ENCODE data around the gene ADCK1.
"Not testable (repeated sequence)": the region's sequence is repeated elsewhere in the genome, so short reads cannot be mapped to it uniquely, and the experiment has no call there.

Gene ADCK1

DNA sequence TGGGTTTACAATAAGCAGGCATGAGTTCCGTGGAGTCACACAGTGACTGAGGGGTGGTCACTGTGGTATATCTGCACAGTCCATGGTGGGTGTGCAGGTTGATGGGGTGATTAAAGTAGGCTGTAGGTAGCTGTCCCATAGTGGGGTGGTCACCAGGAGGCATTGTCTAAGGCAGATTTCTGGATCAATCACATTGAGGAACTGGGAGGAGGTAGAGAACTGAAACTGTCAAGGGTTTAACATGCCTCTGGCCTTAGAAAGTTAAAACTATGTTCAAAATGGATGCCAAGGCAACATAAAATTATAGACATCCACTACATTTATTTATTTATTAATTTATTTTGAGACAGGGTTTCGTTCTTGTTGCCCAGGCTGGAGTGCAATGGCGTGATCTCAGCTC is 8.3 kb downstream of the ADCK1 start:
- no peak for DNase-seq

DNA sequence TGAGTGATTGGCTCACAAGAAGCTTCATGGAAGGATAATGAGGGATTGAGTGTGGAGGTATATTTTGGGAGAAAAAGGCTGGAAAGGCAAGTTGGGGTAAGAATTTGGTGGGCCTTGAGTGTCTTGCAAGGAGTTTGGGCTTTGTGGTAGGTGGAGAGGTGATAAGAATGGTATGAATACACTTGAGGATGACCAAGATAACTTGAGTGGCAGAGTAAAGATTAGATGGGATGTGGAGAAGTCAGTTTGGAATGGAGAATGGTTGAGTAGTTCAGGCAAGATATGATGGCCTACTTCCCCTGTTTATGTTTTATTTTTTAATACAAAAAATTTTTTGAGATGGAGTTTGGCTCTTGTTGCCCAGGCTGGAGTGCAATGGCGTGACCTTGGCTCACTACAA is 9.1 kb downstream of the ADCK1 start:
- no peak for DNase-seq

DNA sequence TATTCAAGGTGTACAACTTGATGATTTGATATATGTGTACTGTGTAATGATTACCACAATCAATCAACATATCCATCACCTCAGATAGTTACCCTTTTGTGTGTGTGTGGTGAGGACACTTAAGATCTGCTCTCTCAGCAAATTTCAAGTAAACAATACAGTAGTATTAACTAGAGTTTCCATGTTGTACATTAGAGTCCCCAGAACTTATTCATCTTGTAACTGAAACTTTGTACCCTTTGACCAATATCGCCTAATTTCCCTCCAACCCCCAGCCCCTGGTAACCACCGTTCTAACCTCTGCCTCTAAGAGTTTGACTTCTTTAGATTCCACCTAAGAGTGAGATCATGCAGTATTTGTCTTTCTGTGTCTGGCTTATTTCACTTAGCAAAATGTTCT is 12.1 kb downstream of the ADCK1 start:
- no peak for DNase-seq

DNA sequence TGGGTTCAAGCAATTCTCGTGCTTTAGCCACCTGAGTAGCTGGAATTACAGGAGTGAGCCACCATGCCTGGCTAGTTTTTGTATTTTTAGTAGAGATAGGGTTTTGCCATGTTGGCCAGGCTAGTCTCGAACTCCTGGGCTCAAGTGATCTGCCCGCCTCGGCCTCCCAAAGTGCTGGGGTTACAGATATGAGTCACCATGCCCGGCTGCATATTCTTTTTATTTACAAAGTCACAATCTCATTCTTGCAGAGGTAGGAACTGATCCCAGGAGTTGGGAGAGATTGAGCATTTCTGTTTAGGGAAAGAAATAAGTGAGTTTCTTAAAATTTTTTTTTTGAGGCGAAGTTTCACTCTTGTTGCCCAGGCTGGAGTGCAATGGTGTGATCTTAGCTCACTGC is 12.8 kb downstream of the ADCK1 start:
- not testable (repeated sequence) for DNase-seq

DNA sequence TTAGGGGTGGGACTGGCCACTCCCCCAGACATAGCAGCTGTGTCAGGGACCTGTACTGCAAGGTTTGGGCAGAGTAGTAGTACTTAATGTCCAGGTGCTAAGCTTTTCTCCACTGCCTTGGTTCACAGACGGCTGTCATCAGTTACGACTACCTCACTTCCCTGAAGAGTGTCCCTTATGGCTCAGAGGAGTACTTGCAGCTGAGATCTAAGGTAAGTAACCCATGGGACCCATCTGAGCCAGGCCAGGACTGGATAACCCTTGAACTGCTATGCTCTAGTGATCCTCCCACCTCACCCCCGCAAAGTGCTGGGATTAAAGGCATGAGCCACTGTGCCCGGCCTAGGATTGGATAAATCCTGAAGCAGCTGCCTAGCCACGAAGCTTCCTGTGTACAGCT is 22.4 kb downstream of the ADCK1 start:
- no peak for DNase-seq

DNA sequence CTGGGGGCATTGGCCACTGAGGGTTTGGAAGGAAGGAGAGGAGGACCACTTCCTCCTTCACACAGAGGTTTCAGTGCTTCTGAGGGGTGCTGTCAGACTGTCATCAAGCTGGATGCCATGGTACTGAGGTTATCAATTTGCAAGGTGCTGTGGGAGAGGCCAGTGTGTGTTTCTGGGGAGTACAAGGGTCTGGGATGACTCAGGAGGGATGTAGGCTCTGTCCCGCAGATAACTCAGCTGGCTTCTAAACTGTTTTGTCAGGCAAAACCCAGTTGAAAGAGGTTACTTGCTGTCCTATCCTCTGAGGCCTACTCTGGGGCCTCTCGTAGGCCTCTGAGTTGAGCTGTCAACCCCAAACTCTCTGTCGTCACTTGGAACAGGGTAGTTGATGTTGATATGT is 22.8 kb downstream of the ADCK1 start:
- DNase-seq = no peak

DNA sequence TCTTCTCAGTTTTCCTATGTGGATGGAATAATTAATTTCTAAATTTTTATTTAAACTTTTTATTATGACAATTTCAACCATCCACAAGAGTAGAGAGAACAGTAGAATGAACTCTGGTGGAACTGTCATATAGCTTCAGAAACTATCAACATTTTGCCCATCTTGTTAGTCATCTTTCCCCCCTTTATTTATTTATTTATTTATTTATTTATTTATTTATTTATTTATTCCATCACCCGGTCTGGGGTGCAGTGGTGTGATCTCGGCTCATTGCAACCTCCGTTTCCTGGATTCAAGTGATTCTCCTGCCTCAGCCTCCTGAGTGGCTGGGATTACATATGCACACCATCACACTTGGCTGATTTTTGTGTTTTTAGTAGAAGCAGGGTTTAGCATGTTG is 23.5 kb downstream of the ADCK1 start:
- DNase-seq = no peak

DNA sequence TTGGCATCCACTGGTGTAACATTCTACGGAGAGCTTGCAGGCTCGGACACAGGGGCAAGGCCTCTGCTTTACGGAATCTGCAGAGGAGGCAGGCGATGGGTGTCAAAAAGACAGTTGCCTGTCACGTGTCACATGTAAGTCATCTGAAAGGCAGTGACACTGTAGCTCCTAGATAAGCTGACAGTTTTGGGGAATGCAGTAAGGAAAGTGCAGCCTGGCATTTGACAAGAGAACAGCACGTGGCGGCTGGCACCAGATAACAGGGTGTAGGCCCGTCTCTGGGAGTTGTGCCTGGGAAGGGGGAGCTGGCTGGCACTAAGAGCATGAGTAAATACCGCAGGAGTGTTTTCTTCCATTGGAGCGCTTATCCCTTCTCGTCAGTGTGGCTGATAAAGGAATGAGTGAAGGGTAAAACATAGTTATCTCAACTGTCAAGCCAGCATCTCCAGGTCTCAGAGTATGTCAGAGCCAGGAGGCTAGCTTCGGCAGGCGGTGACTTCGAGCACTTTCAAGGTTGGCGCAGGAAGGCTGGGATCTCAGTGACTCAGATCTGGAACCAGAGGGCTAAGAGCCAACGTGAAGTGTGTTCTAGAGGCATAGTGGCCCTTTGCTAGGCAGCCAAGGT is 26.1 kb downstream of the ADCK1 start:
- no peak for DNase-seq

DNA sequence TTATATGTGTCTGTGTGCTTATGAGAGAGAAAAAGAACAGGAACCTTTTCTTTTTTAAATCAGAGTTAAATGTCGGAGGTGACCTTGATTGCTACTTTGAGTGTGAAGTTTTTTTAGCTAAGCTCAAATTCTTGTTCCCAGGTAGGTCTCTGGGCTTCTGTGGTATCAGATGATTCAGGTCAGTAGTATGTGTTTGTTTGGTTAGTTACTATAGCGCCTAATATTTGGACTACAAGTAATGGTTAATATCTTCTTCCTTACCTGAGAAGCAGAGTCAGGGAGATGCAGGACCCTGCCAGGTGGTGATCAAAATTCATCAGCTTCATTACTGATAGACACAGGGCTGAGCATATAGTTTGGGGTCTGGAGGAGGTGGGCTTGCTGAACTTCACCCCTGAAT is 30.8 kb downstream of the ADCK1 start:
- no peak for DNase-seq

DNA sequence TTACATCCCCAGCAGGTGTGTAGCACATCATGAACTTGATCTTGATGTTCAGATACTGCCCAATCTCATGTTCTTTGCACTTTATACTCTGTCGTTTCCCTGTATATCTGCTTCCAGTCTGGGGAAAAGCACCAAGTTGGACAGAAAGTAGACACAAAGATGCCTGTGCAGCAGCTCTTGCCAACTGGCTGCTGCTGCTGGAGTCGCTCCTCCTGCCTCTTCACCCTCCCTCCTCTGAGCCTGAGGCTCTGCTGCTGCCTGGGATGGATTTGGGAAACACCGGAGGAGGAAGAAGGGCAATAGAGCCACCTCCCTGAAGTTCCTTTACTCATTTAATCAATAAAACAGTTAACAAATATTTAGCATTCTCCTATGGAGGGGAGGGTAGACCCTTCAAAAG is 32.4 kb downstream of the ADCK1 start:
- DNase-seq = no peak

DNA sequence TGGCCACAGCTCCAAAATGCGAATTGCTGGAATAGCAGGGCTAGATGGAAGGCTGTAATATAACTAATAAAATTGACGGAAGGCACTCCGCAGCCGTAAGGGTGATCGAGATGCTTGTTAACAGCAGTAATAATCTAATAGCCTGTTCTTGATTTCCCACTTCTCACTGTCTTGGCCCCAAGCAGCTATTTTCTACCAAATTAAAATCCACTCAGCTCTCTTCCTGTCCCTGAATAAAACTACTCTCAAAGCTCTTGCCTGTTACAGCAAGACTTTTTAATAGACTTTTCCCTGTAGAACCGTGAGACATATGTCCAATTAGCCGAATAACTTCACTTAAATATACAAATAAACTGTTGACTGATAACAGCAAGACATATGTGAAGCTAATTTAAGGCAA is 38.0 kb downstream of the ADCK1 start:
- no peak for DNase-seq

DNA sequence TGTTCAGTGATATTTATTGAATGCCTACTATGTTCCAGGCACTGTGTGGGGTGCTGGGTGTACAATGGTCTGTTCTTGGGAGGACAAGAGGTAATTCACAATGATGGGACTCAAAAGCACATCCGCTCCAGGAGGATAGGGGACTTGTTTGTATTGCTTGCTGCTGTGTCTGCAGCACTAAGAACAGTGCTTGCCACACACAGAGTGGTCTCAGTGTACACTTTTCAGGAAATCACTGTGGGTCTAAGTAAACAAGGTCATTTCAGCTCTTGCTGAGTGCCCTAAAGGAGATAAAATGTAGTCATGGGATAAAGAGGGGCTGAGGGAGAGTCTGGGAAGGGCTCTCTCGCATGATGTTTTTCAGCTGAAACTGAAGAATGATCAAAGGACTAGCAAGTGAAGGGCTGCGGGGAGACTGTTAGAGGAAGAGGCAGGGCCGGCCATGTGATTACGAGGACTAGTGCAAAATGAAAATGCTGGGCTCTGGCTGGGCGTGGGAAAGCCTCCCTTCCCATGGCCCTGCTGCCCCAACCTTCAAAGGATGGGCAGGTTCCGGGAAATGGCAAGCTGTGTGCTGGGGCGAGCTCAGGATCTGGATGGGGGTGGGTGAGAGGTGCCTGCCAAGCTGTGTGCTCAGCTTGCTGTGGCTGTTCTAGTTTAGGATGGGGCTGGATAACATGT is 39.1 kb downstream of the ADCK1 start:
- no peak for DNase-seq

DNA sequence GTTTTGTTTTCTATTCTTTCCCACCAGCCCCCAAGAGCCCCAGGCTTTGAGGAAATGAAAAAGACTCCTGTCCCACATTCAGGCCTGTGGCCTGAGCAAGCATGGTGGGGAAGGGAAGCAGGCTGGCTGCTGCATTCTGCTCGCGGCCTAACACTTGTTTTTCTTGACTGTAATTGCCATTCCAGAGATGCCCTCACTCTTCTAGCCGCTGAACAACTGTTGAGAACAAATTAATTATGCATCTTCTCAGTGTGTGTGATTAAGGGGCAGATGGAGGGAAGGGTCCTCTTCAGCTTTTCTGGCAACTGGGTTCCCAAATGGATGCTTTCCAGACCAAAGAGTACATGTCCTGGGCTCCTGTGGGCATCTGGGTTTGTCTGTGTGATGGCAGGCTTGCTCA is 43.3 kb downstream of the ADCK1 start:
- no peak for DNase-seq

DNA sequence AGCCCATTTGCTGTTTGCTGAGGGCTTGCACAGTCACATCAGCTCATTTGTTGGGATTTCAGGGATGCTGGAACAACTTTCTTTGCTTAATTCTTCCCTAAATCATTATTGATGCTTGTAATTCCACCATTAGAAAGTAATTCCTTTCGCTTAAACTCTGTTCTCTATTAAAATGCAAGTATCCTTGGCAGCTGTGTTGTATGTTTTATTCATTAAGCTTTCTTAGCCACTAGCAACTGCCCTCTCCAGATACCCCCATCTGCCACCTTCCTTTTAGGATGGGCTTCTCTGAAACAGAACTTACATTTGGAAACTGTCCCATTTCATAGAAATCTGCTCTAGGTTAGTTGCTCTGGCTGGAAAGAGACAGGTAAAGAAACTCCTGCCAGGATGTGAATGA is 43.7 kb downstream of the ADCK1 start:
- DNase-seq = no peak

DNA sequence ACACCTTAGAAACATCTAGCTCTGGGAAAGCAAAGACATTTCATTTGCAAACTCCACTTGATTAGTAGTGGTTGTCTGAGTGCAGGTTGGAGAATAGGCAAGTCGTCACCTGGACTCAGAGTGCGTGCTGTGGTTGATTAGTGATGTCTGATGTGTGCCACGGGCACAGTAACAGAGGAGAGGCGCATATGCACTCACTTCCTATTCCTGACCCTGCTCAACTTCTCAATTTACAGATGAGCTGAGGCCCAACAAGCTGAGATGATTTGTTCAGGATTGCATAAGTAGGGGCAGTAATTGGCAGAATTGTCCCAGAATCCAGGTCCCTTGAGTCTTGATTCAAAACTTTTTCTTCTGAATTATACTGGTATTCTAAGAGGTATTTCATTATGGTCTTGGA is 44.9 kb downstream of the ADCK1 start:
- DNase-seq = no peak

DNA sequence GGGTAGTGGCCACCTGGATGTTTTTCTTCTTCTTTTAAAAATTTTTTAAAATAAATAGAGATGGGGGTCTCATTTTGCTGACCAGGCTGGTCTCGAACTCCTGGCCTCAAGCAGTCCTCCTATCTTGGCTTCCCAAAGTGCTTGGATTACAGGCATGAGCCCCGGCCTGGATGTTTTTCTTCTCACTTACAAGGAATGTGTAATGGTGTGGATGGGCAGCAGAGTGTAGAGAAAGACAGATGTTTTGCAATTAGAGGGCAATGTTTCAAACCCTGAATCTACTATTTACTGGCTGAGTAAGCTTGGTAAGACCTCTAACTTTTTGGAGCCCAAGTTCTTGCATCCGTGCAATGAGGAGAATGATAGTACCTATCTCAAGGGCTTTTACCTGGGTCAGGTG is 48.1 kb downstream of the ADCK1 start:
- DNase-seq = no peak

DNA sequence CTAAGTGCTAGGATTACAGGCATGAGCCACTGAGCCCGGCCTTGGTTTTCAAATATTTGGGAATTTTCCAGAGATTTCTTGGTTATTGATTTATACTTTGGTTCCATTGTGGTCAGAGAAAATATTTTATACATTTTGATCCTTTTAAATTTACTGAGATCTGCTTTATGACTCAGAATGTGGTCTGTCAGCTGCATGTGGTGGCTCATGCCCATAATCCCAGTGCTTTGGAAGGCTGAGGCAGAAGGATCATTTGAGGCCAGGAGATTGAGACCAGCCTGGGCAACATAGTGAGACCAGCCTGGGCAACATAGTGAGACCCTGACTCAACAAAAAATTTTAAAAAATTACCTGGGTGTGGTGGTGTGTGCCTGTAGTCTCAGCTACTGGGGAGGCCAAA is 49.8 kb downstream of the ADCK1 start:
- DNase-seq = no peak

DNA sequence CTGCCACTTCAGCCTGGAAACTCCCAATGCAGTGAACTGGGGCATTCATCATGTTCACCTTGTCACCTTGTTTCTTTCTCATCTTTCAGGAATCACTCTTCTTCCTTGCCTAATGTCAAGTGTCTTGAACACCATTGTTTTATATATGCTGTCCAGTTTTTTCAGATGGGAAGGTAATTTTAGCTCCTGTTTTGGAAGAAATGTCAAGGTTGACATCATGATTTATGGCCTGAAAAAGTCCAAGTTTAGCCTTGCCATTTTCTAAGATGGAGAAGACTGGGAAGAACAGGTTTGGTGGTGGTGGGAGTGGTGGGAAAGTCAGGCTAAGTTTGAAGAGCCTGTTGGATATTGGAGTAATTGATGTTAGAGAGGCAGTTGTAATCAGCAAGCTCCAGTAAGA is 54.0 kb downstream of the ADCK1 start:
- no peak for DNase-seq

DNA sequence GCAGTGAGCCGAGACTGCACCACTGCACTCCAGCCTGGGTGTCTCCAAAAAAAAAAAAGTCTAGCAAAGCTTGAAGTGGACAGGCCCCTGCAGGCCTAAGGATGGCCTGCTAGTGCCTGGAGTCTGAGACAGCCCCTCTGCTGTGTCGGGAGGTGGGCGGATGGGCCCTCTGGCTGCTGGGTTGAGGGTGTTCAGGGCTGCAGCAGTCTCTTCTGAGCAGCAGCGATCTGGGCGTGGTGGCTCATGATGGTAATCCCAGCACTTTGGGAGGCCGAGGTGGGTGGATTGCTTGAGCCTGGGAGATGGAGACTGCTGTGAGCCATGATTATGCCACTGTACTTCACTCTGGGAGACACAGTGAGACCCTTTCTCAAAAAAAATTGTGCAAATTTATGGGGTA is 57.0 kb downstream of the ADCK1 start:
- DNase-seq = no peak

DNA sequence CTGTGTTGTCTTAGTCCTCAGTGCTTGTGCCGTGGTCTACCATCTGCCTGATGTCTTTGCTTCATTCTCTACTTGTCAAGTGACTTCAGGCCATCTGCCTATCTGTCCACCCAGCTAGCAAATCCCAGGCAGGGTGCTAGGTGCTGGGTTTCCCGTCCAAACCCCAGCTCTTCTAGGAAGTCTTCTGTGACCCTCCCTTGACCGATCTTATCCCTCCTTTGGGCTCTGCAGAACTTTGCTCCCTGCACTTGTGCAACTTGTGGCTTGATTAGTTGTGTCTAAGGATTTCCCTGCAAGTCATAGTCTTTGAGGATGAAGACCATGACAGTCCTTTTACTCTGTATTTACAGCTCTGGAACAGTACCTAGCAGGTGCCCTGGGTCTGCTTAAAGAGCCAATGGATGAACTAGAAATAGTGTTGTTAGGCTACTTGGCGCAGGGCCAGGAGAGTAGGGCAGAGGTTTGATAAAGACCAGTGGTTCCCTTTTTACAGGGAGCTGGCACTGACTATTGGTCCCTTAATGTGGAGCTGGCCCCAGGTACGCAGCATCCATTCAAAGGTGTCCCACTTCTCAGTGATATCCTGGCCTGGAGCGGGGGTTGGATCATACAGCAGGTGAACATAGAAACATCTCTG is 60.1 kb downstream of the ADCK1 start:
- no peak for DNase-seq

DNA sequence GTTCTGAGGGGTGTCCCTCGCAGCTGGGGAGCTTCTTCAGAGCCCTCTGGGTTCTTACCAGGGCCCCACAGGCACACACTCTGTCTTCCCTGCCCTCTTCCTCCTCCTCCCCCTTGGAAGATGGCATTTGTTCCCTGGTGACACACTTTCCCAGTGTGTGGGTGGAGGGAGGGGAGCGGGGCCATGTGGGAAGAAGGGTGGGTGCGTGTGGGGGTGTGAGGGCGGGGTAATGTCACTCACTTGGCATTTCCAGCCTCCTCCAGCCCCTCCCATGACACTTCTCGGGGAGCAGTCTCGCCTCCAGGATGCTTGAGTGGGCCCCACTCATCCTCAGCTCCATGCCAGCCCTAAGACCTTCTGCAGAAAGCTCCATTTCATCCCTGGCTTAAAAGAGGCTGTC is 61.3 kb downstream of the ADCK1 start:
- no peak for DNase-seq

DNA sequence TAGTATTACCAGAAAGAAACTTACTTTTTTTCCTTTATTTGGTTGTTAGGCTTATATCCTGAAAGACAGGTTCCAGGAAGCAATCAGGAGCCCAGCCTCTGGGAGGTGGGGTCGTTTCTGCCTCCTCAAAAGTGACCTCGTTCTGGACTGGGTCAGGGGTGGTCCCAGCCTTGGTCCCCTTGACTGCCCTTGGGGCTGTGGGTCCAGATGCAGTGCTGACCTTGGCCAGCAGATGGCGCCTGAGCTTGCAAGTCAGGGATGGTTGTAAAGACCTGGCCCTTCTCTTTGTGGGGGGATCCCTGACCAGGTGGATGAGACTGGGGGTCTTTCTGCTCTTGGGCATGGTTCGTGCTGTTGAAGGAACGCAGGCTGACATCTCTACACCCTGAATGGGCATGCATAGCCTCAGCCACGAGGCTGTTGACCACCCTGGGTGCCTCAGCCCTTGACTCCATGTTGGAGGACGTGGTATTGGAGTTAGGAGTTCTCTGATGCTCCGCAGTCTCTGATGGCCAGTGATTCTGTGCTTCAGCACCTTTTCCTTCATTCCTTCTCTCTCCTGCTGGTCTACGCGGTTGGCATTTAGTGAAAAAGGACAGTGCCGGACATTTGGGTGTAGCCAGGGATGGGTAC is 62.4 kb downstream of the ADCK1 start:
- DNase-seq = peak; percentile 58

DNA sequence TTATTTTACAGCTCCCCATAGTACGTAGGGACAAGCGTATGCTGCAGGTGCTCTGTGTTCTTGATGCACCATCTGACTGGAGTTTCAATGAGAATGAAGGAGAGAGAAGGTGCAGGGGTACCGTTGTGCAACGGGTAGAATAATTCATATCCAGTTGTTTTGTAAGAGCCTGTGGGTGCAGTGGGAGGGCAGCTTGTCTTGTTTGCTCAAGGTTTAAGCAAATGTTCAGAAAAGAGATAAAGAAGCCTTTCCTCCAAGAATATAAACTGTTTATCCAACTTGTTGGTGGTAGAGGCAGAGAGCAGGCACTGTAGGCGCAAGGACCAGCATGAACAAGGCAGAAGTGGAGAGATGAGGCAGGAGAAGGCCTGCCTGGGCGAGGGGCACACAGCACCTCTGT is 64.2 kb downstream of the ADCK1 start:
- DNase-seq = no peak

DNA sequence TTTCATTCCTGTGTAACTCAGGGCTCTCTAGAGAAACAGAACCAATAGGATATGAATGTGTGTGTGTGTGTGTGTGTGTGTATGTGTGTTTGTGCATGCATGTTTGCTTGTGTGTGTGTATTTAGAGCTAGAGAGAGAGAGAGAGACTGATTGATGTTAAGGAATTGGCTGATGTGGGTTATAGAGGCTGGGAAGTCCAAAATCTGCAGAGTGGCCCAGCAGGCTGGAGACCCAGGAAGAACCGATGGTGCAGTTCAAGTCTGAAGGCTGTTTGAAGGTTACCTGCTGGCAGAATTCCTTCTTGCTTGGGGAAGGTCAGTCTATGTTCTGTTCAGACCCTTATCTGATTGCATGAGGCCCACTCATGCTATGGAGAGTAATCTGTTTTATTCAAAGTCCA is 64.7 kb downstream of the ADCK1 start:
- DNase-seq = no peak

All from right kidney (tissue), 1 donor.